GM12873 (cell line): Measurements from ENCODE around the gene RPUSD1.

Experiments used
- TF ChIP-seq, protein P1 (sequence below): IDR thresholded peaks from 2 replicates; pipeline ENCODE4 v1.5.1; 2012; ENCODE audit warnings: low read depth, mild to moderate bottlenecking, moderate library complexity, low read length, control low read depth; ENCODE audit not compliant: insufficient read depth; ENCODE audit errors: missing control alignments

The RPUSD1 gene

DNA sequence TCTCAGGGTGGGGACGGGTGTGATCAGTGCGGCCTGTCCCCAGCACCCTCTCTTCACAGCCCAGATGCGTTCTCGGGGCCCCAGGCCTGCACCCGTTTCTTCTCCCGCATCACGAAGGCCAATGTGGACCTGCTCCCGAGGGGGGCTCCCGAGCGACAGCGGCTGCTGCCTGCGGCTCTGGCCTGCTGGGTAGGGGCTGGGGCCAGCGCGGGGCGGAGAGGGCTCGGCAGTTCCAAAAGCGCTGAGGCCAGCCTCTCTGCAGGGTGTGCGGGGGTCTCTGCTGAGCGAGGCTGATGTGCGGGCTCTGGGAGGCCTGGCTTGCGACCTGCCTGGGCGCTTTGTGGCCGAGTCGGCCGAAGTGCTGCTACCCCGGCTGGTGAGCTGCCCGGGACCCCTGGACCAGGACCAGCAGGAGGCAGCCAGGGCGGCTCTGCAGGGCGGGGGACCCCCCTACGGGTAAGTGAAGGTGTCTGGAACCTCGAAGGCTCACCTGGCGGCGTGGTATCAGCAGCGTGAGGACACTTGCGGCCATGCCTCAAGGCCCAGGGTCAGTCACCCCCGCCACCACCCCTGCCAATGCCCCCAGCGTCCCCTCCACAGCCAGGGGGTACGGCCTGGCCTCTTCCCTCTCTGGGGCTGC, 23.2 kb downstream of the RPUSD1 start:
- TF ChIP-seq, protein P1, sequence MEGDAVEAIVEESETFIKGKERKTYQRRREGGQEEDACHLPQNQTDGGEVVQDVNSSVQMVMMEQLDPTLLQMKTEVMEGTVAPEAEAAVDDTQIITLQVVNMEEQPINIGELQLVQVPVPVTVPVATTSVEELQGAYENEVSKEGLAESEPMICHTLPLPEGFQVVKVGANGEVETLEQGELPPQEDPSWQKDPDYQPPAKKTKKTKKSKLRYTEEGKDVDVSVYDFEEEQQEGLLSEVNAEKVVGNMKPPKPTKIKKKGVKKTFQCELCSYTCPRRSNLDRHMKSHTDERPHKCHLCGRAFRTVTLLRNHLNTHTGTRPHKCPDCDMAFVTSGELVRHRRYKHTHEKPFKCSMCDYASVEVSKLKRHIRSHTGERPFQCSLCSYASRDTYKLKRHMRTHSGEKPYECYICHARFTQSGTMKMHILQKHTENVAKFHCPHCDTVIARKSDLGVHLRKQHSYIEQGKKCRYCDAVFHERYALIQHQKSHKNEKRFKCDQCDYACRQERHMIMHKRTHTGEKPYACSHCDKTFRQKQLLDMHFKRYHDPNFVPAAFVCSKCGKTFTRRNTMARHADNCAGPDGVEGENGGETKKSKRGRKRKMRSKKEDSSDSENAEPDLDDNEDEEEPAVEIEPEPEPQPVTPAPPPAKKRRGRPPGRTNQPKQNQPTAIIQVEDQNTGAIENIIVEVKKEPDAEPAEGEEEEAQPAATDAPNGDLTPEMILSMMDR: no peak

DNA sequence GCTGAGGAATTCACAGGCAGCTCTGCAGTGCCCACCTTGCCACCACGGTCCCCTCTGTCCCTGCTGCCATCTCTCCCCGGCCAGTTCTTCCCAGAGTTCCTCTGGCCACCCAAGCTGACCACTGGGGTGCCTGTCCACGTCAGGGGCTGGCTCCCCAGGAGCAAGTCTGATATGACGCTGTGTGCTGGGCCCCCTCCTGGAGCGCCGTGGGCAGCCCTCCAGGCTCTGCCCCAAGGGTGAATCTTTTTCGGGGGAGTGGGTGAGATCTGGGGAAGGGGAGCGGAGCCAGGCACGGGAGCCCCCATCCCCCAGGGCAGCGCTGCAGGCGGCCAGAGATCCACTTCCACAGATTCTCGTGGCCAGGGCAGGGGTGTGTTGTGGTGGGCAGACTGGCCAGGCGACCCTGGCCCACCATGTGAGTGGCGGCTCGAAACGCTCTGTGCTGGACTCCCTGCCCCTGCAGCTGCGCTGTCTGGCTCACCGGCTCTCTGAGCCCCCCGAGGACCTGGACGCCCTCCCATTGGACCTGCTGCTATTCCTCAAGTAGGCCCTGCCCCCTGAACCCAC, 23.9 kb downstream of the RPUSD1 start:
- TF ChIP-seq, protein P1: no peak

DNA sequence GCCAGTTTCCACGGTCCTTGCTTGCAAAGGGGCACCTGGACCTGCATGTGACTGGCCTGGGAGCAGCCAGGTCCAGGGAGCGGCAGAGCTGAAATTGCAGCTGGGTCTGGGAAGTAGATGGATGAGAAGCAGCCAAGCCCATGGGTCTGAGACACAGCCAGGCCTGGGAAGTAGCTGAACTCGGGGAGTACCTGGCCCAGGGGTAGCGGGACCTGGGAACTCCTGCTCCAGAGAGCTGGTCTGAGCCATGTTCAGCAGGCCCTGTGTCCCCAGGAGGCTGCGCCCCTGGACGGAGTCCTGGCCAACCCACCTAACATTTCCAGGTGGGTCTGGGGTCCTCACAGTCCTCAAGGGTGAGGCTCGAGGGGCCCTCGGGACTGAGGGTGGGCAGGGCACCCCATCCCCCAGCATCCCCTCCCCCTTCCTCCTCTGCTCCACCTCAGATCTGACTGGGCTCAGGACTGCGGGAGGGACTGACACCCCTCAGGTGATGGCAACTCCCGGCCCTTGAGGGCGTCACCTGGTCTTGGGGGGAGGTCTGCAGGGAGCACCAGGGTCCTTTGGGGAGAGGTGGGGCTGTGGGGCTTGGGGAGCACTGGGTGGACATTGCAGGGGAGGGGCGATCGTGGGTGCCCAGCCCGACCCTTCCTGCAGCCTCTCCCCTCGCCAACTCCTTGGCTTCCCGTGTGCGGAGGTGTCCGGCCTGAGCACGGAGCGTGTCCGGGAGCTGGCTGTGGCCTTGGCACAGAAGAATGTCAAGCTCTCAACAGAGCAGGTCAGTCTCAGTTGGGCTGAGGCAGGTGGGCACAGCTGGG, 24.6 kb downstream of the RPUSD1 start:
- TF ChIP-seq, protein P1: no peak

DNA sequence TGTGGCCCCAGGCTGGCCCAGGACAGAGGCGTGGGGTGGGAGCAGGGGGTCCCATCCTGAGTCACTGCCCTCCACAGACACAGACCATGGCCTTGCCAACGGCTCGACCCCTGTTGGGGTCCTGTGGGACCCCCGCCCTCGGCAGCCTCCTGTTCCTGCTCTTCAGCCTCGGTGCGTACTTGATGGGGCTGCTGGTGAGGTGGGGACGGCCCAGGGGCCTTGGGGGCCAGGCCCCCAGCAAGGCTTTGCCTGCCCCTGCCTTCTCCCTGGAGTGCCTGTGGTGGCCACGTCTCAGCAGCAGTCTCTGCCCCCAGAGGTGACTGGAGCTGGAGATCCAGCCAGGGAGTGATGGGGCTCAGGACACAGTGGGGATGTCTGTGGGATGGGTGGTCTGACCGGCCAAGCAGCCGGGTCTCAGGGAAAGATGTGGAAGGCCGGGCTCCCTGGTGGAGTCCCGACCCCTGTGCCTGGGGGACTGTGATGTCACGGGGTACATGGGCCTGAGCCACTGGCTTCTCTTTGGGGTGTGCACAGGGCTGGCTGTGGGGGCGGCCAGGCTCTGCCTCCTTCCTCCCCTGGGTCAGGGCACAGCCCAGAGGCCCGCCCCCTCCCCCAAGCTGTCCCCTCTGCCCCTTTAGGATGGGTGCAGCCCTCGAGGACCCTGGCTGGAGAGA, 25.4 kb downstream of the RPUSD1 start:
- TF ChIP-seq, protein P1: no peak

DNA sequence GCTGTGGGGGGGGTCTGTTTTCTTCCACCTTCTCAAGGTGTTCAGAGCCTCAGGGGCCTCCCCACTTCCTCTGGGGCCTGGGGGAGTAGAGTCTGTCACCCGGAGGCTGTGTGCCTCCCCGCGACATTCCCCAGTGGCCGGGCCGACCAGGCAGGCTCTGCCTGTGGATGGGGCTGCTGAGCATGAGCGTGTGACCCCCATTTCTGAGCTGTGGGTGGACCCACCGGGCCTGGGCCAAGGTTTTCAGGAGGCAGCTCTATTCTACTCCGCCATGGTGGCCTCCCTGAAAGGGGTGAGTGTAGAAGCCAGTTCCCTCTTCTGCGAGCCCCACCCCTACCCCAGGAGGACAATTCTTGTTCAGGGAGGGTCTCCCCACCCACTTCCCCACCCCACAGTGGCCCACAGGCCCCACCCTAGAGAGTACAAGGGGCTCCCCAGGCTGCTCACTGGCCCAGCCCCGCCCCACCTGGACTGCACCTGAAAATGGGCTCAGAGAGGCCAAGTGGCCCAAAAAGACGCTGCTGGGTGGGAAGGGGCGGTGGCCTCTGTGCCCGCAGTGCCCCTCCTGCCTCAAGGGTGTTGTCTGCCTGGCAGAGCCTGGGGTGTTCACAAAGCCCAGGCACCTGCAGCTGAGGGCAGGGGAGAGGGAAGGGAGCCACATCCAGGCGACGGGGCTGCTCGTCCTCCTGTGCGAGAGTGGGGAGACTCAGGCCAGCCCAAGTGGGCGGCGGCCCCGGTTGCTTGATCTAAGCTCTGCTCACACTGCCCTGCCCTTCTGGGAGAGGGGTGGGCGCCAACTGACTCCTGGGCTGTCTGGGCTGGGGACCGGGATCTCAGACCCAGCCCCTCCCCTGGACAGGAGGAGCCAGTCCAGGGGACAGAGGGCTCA, 26.3 kb downstream of the RPUSD1 start:
- TF ChIP-seq, protein P1: no peak

DNA sequence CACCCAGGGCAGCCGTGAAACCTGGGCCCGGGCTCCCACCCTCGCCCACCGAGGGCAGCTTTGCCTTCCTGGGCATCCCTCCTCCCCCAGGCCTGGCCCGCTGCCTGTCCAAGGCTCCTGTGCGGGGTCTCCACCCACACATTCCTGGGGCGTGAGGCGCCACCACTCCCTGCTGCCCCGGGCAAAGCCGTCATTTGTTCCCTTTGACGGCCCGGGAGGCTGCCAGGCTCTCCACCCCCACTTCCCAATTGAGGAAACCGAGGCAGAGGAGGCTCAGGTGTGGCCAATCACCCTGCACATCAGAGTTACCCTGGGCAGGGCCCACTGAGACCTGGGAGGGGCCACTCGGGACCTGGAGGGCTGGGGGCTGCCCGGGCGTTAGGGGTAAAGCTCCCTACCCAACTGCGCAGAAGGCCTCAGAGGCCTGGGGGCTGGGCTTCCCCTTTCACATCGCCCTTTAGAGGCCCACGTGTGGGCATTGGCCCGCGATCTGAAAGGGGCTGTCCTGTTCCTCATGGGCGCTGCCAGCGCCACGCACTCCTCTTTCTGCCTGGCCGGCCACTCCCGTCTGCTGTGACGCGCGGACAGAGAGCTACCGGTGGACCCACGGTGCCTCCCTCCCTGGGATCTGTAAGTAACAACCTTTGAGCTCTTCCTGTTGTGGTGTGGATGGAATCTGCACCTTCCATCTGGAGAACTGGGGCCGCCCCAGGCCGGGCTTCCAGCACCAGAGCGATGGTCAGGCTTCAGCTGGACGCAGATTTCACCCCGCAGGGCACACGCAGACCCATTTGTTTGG, 27.4 kb downstream of the RPUSD1 start, which contains the start of gene MSLN:
Gene MSLN, plus strand, starts transcription at position 190 of the 799 bp plus-strand sequence. CDS start 1,947 bp downstream, outside the sequence.
- TF ChIP-seq, protein P1: no peak
